Endothelial cell (in vitro differentiated cells): ENCODE measurements around the gene UEVLD. TPM values are rescaled to one million over a fixed set of nuclear protein-coding genes. Genes with fewer than 3 reads are reported as not detected.

ENCODE experiments used
- DNase-seq: peaks from one replicate; pipeline ENCODE4 v3.0.0; 2021; ENCODE audit warnings: low spot score
- H3K27ac Mint-ChIP-seq: one replicate; pipeline ENCODE4 v1.8.0; 2021; ENCODE audit warnings: mixed read lengths, inconsistent platforms; ENCODE audit not compliant: unreplicated experiment
- H3K27me3 Mint-ChIP-seq: one replicate; pipeline ENCODE4 v1.8.0; 2021; ENCODE audit warnings: mild to moderate bottlenecking, moderate library complexity, mixed read lengths, inconsistent platforms; ENCODE audit not compliant: unreplicated experiment
- H3K36me3 Mint-ChIP-seq: one replicate; pipeline ENCODE4 v1.8.0; 2021; ENCODE audit warnings: mild to moderate bottlenecking, low read depth, mixed read lengths, inconsistent platforms; ENCODE audit not compliant: unreplicated experiment
- H3K4me1 Mint-ChIP-seq: one replicate; pipeline ENCODE4 v1.8.0; 2021; ENCODE audit warnings: mild to moderate bottlenecking, mixed read lengths, inconsistent platforms; ENCODE audit not compliant: unreplicated experiment
- H3K4me3 Mint-ChIP-seq: one replicate; pipeline ENCODE4 v1.8.0; 2021; ENCODE audit warnings: mild to moderate bottlenecking, mixed read lengths, inconsistent platforms; ENCODE audit not compliant: unreplicated experiment
- H3K9me3 Mint-ChIP-seq: one replicate; pipeline ENCODE4 v1.8.0; 2021; ENCODE audit warnings: mixed read lengths, inconsistent platforms; ENCODE audit not compliant: unreplicated experiment
- total RNA-seq: library from RNA; stranded (reverse); fragmentation: NEBNext Ultra II Directional; extraction: Animal tissue kit (Norgen Biotek cat#: 25700); gene quantifications from one replicate; pipeline ENCODE4 v1.2.1, GENCODE V29; 2021; ENCODE audit not compliant: unreplicated experiment
- TF ChIP-seq, protein P1 (sequence below): fragments of 200-600 bp; sonication (generic); IDR thresholded peaks from one replicate; pipeline ENCODE4 v1.5.0; 2021; ENCODE audit warnings: antibody characterized with exemption; ENCODE audit not compliant: unreplicated experiment

Gene UEVLD
- total RNA-seq, 1 donor from 2014 or later = 13.2 TPM

DNA sequence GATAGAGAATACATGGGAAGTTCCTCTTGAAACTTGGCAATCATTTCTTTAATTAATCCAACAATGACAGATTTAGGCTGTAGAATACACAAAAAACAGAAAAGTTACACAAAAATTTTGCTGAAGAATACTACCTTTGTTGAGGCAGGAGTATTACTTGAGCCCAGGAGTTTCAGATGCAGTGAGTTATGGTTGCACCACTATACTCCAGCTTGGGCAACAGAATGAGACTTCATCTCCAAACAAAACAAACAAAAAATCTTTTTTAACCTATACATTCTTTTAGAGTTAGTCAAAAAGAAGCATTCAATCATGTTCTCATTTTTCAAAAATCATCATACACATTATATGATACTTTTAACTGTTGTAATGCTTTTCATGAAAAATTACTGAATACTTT lies 22.1 kb downstream of the UEVLD start:
- DNase-seq = no peak
- Mint-ChIP-seq H3K4me1 (no peaks in the 10 kb centered on the region), H3K27me3 (no peaks in the 10 kb centered on the region), H3K4me3 (no peak overlapping the region), H3K36me3 (no peaks in the 10 kb centered on the region), H3K9me3 (no peaks in the 10 kb centered on the region), H3K27ac (no peak overlapping the region)
- TF ChIP-seq, protein P1, sequence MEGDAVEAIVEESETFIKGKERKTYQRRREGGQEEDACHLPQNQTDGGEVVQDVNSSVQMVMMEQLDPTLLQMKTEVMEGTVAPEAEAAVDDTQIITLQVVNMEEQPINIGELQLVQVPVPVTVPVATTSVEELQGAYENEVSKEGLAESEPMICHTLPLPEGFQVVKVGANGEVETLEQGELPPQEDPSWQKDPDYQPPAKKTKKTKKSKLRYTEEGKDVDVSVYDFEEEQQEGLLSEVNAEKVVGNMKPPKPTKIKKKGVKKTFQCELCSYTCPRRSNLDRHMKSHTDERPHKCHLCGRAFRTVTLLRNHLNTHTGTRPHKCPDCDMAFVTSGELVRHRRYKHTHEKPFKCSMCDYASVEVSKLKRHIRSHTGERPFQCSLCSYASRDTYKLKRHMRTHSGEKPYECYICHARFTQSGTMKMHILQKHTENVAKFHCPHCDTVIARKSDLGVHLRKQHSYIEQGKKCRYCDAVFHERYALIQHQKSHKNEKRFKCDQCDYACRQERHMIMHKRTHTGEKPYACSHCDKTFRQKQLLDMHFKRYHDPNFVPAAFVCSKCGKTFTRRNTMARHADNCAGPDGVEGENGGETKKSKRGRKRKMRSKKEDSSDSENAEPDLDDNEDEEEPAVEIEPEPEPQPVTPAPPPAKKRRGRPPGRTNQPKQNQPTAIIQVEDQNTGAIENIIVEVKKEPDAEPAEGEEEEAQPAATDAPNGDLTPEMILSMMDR = no peak

DNA sequence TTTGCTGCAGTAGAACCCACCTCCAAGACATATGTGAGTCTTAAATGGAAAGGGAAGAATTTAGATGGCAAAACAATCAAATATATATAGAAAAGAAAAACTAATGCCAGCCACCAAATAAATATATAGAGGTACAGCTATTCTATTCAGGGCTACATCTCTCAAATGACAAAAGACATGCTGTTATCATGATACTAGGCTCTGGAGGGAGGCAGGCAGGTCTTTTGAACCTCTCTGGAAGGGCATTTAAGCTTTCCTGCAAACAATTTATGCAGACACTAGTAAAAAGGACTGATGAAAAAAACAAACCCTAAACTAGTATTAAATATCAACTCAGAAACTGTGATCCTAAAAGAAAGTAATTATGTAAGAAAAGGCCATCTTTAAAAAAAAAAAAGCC lies 24.4 kb downstream of the UEVLD start:
- H3K4me1 Mint-ChIP-seq = no peaks in the 10 kb centered on the region
- no peak for DNase-seq

DNA sequence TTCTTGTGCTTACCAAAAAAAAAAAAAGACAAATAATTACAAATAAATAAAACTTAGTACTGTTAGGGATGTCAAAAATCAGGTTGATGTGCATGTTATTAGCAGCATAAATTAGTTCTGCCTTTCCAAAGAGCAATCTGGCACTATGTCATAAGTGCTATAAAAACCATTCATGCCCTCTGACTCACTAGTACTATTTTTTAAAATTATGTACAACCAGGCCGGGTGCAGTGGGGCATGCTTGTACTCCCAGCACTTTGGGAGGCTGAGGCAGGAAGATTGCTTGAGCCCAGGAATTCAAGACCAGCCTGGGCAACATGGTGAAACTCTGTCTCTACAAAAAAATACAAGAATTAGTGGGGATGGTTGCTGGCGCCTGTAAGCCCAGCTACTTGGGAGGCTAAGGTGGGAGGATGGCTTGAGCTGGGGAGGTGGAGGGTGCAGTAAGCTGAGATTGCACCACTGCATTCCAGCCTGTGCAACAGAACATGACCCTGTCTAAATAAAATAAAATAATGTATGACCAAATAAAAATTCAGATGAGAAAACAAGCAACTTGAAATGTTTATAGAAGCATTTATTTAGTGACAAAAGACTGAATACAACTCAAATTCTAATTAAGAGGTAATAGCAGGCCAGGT lies 25.3 kb downstream of the UEVLD start:
- H3K4me1 Mint-ChIP-seq = no peaks in the 10 kb centered on the region
- peaks cover 2% of the 10 kb centered on the region for H3K27me3 Mint-ChIP-seq
- H3K27ac Mint-ChIP-seq = no peak overlapping the region
- no peaks in the 10 kb centered on the region for H3K36me3 Mint-ChIP-seq
- TF ChIP-seq, protein P1 = no peak
- DNase-seq = no peak
- H3K9me3 Mint-ChIP-seq = no peaks in the 10 kb centered on the region
- H3K4me3 Mint-ChIP-seq = no peak overlapping the region

More for the DNA sequence above, 24.4 kb downstream of the UEVLD start:
- peaks cover 2% of the 10 kb centered on the region for H3K27me3 Mint-ChIP-seq
- no peak overlapping the region for H3K4me3 Mint-ChIP-seq
- TF ChIP-seq, protein P1 = no peak
- H3K27ac Mint-ChIP-seq = no peak overlapping the region
- no peaks in the 10 kb centered on the region for H3K9me3 Mint-ChIP-seq
- no peaks in the 10 kb centered on the region for H3K36me3 Mint-ChIP-seq

DNA sequence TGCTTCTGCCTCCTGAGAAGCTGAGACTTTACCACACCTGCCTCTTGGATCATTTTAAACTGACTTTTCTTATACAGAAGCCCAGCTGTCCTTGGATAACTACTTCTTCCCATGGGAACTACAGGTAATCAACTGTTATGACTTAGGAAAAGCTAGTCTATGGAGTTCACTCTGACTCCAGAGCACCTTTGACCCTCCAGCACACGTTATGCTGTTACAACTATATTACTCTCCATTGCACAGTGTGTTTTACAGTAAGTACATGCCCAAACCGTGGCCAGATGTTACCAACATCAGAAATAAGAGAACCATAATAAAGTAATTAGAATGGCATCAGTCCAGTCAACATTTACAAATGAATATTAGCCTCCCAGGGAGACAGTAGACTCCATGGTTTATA lies 40.5 kb downstream of the UEVLD start:
- no peak for DNase-seq

More for the DNA sequence above, 40.5 kb downstream of the UEVLD start:
- no peak overlapping the region for H3K27ac Mint-ChIP-seq
- no peaks in the 10 kb centered on the region for H3K9me3 Mint-ChIP-seq
- H3K4me3 Mint-ChIP-seq = no peak overlapping the region
- no peaks in the 10 kb centered on the region for H3K27me3 Mint-ChIP-seq
- no peaks in the 10 kb centered on the region for H3K36me3 Mint-ChIP-seq
- TF ChIP-seq, protein P1 = no peak
- peaks cover 7% of the 10 kb centered on the region for H3K4me1 Mint-ChIP-seq
